Fibroblast of peridontal ligament (primary cell): ENCODE measurements around the gene NR2F1.

Experiments used
- DNase-seq: peaks from one replicate; pipeline ENCODE4 v3.0.0-alpha.2; 2010; ENCODE audit errors: extremely low read depth

Gene NR2F1

DNA sequence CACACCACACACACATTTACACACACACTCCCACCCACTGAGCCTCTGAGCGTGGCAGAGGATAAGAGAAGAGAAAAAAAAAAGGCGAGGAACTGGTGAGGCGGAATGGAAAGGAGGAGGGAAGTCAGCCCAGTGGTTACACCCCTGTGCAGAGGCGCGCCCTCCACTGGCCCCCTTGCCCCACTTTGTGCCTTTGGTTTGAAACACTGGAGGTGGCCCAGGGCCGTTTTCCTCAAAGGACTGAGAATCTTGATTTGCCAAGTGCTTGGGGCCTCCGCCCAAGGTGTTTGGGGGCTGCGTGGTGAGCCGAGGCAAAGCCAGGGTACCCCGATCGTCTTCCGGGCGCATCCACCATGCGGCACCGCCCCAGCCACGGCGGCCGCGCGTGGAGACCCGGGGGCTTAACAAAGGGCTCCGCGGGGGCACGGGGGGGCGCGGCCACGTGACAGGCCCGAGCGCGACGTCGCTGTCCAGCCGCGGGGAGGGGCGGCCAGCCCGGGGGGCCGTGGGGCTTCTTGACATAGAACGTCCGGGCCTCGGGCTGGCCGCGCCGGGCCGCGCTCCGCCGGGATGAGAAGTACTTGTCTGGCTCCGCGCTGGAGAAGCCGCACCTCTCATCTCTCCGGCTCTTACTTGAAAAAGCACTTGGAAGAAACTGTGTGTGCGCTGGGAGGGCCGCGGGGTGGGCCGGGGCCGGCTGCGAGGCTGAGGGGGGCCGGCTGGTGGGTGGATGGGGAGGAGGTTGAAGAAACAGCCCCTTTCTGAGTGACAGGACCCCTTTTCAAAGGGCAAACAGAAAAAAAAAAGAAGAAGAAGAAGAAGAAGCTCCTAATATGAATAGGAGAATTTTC lies 21.0 kb downstream of the NR2F1 start:
- DNase-seq: peak; percentile 48

DNA sequence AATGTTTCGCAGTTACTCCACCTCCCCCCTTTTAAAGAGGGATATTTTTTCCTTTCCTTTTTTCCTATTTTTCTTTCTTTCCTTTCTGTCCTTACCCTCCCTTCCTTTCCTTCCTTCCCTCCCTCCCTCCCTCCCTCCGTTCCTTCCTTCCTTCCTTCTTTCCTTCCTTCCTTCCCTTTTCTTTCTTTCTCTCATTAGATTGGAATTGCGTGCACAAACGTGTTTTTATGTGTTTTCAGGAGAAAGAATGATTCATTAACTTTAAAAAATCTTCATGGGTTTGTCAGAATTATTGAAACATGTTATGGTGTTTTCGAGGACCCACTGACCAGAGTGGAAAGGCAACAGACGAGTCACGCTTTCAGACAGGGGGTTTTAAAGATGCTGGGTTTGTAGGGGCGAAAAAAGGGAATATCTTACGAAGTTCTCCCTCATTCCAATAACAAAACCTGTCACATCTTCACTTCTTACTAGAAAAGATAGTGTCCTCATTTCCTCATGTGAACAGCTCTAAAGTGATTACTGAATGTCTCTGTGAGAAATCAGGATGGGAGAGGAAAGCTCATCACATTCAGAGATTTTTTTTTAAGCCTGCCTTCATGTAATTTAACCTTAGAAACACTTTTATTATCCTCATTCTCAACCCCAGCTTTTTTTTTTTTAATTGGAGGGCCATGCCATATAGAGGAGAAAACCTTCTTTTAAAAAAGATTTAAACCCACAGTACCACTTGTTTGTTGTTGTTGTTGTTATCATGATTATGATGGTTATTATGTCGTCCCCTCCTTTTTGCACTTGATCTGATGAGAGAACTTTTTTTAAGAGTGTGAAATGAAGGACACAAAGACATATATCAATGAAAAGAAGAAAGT lies 21.9 kb downstream of the NR2F1 start:
- no peak for DNase-seq

DNA sequence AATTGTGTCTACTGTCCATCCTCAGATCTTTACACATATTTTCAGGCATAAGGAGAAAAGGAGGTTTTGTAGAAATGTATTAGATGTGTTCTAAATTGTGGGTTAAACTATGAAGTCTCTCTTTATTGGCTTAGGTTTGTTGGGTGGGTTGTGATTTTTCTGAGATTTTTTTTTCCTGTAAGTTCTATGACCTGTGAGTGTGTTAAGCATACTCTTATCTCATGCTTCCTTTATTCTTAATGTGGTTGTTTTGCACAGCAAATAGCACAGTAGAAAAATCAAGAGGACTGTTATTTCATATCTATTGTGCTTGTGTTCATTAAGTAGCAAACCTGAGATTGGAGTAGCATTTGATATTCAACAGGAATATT lies 23.3 kb downstream of the NR2F1 start:
- no peak for DNase-seq

DNA sequence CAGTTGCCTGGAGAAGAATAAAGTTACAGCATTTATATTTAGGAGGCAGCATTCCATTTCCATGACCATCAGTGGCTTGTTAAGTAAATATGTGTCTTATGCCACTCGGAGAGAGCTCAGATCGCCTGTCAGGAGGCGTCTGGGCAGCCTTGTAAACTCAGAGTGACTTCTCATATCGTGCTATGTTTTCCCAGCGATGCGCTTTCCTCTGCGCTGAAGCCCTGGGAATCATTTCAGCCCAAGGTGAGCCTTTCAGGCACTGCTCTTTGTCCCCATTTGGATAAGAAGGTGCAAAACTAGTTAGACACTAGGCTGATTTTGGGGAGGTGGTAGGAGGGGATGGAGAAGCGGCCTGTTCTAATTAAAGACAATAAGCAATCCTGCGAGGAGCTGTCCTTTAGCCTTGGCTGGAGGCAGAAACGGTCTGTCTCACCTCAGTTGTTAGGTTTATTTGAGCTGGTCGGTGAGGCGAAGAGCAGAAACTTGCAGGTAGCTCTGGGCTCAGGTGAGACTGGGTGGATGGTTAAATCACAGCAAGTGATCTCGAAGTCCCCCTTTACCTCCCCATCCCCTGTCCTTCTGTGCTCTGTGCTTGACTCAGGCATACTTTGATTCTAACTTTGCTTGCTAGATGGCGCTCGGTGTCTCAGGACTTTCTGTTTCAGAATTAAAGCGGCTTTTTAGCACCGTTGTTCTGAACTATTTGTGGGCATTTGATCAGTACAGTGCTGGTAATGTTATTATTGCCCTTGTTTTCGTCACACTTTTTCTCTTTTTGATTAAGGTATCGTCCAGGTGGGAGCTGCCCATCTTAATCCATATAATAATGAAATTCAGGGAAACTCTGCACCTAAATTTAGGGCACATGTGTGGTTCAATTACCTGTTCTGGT lies 24.6 kb downstream of the NR2F1 start:
- peak; percentile 69 for DNase-seq

DNA sequence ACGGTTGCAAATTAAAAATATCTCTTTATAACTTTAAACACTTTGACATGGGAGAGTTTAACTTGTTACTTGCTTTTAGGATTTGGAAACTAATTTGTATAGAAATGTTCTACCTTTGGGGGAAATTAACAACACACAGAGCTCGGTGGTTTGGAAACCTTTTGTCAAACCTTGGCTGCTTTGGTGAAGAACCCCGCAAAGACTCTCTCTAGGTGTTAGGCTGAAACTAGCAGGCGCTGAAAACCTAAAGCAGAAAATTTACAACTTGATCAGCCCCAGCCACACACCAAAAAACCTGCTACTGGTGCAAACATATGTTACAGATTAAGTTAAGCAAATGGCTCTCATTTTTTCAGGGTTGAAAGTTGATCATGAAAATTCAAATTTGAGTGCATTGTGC lies 25.8 kb downstream of the NR2F1 start:
- no peak for DNase-seq

DNA sequence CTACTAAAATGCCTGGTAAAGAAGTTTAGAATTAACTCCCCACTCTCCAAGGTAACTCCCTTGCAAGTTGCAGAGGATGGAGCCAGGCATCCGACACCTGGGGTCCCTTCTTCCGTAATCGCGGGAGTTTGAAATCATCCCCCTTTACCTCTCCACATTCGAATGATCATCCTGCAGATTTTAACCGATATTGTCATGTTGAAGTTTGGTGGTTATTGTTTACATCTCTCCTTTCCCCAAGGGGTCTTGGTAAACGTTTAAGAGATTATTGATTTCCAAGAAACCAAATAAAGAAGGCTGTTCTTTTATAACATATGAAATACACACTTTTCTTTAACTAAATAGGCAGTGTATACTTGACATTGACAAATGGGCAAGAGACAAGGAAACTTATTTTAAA lies 26.7 kb downstream of the NR2F1 start:
- no peak for DNase-seq

DNA sequence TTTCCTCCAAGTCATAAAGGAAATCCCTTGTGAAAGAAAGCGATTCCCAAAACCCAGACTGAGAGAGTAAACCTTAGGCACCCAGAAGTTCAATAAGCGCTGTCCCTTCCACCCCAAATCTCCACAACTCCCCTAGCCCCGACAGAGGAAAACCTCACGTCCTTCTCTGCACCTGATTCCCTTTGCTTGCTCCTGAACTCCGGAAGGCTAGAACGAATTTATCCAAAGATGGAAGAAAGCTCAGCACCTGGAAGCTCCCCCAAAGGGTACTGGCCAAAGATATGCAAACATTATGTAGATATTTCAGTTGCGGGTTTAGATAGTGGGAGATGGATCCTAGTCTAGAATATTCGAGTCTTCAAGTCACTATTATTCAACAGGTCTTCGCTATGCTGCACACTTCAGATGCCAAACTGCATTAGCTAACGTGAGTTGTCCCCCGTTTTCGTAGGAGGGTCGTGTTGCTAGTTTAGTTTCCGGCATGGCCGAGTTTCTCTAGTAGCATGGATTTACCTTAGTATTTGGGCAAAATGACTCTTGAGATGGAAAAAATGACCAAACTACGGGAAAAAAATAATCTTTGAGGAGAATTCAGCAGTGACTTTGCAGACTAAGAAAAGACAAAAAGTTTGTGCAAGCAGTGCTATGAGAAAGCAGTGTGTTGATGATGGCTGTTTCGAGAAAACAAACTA lies 27.7 kb downstream of the NR2F1 start:
- DNase-seq: no peak

DNA sequence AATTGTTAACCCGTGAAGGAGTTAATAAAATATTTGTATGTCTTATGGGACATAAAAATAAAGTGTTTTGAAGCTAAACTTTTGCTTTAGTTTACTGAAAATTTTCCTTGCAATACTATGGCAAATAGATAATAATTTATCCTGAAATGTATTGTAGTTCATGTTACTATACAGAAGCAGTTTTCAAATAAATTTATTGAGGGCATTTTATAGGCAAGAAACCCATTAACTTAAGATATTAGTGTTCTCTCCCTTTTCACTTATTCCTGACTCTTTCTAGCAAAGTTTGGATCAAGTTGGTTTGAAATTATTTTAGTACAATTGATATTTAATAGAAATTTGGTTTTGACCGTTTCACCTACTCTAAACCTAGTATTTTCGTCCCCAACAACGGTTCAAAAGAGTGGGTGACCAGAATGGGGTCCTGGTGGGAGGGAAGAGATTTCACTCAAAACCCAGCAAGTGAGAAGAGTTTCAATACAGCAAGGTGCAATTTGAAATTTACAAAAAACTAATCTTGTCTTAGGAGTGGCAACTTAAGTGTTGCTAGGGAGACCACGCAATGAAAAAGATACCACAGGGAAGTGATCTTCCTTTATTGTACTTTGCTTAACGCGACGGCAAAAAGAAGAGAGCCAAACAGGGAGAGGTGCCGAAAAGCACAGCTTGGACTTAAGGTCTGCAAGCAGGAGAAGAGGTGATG lies 28.4 kb downstream of the NR2F1 start:
- no peak for DNase-seq

DNA sequence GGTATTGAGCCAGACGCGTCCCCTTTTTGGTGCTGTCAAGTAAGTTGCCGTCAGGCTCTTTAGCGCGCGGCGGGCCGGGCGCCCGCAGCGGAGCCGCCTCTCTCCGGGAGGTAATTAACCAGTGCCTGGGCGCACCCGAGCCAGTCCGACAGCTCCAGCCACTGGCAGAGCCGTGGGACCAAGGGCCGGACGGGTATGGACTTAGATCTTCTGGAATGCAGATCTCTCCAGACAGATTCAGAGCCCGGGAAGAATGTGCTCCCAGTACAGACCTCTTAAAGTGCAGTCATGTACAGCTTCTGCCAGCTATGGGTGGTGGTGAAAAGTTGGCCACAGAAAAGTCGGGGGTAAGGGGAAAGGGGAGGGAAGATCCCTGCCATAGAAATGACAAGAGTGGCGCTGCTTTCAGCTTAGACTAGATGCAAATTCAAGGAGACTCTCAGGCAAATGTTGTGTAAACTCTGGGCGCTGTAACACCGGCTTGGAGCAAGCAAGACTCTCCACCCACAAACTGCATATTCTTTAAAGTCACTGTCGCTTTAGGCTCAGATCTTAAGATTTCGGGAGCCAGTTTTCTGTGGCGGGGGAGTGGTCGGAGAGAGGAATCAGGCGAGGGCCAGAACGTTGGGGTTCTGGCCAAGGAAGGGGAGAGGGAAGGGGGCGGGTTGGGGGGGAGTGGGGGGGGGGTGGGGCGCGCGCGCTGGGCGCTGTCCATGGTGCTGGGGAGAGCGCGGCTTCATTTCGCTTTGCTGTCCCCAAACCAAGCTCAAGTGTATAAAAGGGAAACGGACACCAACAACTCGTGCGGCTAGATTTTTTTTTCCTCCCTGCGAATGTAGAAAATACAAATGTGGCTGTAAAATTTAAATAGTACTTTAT lies 29.2 kb downstream of the NR2F1 start:
- DNase-seq: no peak

DNA sequence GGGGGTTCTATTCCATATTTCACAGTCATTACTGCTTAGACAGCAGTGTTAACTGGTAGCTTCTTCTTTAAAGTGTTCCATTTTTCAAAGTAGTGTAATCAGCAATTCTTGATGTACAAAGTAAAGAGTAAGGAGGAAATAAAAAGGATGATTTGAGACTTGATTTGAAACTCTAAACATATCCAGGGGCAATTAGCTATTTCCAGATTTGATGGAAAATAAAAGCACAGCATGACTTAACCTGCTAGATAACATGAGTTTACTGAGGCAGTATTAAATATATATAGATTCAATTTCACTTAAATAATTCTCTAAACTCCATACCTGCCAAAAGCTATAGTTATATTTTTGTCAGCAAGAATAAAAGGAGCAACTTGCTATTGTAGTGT lies 29.8 kb downstream of the NR2F1 start:
- DNase-seq: no peak

DNA sequence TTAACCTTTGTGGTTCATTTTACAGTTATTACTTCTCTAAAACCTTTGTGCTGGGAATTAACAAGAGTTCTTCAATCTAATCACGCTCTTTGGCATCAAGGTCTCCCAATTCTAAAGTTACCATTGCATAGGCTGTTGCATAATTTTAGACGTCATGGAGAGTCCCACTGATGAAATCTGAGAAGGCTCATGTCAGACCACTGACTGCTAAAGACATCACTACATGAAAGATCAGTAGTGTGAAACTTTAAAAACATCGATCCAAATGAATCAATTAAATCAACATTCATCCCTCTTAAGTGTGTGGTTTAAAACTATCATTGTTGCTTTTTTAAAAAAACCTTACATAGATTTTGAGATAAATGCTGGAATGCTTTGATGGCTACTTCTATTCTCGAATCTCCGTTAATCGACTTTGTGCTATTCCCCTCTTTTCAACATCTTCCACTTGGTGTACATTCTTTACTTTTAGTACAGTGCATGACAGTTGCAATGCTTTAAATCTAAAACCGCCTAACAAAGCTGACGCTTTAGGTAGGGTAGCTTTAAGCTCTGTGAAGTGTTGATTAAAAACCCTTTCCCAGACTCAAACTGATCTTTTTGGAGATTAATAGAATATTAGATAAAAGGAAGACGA lies 33.6 kb downstream of the NR2F1 start:
- DNase-seq: no peak

DNA sequence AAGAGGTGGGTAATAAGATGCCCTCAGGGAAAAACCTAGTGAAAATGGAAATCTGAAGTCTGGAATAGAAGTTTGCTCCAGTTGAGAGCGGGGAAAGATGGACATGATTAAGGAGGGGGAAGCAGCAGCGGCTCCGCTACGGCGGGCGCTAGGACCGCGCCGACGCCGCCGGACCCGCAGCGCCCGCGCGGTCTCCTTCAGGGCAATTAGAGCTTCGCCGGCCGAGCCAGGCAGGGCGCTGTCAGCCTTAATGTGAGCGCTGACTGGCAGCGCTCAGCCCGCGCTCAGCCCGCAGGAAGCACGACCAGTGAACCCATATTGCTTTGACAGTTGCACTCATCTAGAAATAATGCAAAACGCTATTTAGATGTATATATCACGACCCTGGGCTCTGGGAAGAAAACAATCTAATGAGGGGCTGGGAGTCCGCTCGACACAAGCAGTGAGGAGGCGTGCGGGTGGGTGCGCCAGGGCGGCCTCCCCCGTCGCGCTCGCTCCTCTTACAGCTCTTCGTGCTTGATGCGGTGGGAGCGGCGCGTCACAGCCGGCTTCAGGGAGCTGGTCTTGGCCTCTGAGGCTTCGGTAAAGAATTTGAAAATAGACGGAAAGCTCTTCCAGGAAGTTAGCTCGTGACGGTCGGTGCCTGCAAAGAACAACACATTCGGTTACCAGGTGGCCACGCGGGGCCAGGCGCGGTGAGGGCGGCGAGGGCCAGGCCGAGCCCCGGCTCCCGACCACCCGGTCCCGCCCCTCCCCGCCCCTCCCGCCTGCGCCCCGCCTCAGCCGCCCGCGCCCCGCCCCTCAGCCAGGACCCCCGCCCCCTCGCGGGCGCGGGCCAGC lies 37.7 kb downstream of the NR2F1 start:
- DNase-seq: peak; percentile 53

DNA sequence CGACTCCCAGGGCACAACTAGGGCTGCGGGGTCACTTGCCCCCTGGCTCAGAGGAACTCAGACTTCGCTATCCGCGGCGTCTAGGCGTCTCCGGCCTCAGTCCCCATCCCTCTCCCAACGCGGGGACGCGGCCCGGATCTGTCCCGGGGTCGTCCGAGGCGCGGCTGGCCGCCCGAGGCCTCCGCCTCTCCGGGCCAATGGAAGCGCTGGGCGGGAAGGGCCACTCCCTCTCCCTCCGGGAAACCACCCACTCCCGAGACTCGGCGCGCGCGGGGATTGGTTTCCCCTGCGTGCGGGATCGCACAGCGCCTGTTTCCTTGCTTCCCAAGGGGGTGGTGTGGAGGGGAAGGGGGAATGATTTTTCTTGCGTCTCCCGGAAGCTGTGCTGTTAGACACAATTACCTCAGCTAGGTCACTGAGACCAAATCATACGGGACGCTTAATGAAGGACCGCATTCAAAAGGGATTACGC lies 38.3 kb downstream of the NR2F1 start:
- no peak for DNase-seq

DNA sequence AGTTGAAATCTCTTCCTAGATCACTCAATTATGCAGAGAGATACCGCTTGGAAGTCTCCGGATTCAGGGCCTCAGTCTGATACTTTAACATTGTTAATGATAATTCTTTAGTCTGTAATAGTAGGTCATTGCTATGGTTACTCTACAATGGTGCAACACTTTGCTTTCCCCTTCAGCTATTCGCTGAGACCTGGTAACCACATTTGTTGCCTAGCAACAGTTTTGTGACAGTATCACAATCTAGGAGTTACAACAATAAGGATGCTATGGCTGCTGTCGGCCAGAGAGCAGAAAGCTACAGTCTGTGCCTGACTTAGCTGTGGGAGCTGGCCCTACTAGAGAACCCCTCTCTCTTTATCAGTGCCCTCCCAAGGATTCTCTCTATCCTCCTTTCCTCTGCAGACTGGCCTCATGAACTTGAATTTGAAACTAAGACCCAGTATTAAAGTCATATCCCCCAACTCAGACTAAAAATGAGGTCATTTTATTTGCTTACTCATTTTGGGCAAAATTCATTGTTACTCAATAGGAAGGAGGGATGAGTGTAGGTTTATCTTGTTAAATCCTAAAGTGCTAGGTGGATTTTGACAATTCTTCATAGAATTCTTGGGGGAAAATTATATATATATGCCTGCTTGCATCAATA lies 39.3 kb downstream of the NR2F1 start:
- peak; percentile 62 for DNase-seq

DNA sequence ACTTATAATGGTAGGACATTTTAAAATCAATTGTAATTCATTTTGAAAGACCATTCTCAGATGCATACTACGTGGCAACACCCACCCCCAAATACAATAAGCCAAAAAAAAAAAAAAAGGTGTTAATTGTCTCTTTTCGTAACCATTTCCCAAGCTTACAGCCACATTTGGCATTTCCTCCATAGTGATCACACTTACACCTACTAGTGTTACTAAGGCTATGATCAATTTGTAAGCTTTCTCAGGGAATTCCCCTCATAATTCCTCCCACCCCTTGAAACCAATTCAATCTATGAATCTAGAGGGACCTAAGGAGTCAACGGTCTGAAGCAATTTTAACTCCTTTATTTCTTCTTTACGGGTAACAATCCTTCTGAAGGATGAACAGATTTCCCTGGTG lies 40.1 kb downstream of the NR2F1 start:
- DNase-seq: no peak

DNA sequence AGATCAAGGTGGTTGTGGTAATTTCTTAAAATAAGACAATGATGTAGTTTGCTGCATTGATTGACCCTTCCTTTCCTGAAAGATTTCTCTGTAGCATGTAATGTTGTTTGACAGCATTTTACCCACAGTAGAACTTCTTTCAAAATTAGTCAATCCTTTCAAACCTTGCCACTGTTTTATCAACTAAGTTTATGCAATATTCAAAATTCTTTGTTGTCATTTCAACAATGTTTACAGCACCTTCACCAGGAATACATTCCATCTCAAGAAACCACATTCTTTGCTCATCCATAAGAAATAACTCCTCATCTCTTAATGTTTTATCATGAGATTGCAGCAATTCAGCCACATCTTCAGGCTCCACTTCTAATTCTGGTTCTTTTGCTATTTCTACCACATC lies 43.8 kb downstream of the NR2F1 start:
- no peak for DNase-seq

DNA sequence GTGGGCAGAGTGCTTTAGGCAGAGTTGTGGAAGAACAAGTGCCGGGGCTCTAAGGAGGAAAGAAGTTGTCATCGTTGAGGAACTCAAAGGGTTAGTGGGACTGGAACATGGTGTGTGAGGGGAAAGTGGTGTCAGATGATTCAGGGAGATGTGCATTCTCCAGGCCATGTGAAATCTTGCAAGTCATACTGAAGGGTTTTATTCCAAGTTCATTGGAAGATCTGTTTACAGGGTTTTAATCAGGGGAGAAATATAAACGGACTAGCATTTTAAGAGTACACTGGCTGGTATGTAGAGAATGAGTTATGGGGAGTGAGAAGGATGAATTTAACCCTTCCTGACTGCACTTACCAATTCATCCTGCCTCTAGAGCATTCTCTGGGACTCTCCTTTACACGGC lies 49.3 kb downstream of the NR2F1 start:
- peak; percentile 43 for DNase-seq

DNA sequence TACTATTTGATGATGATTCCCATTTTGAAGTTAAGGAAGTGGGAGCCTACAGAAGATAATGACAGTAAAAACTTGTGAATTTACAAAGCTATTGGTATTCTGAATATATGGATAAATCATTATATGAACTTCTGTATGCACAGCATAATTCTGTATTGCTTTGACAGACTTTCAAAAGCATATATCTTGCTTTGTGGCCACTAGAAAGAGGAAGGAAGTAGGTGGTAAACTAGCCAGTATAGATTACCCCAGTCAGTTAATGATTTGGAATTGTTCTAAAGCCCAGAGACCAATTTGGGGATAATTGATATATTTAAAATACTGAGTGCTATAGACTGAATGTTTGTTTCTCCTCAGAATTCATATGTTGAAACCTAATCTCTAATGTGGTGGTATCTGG lies 53.0 kb downstream of the NR2F1 start:
- no peak for DNase-seq
